Testis (tissue), 2 donors: ENCODE data around the gene MAML3.

Experiments used
- POLR2A ChIP-seq: fragments of 450-650 bp; IDR thresholded peaks from one replicate; pipeline ENCODE4 v1.6.1; 2017; ENCODE audit warnings: antibody characterized with exemption, mild to moderate bottlenecking, moderate library complexity
- TF ChIP-seq, protein P1 (sequence below), 3 experiments: fragments of 450-650 bp in 2 of 3; fragments of 200-600 bp in 1 of 3; sonication (generic) in 1 of 3; IDR thresholded peaks; one replicate each; pipeline ENCODE4 v1.5.1; 2016 to 2019; ENCODE audit warnings: antibody characterized with exemption in 3 of 3, mild to moderate bottlenecking in 2 of 3, moderate library complexity in 1 of 3

DNA sequence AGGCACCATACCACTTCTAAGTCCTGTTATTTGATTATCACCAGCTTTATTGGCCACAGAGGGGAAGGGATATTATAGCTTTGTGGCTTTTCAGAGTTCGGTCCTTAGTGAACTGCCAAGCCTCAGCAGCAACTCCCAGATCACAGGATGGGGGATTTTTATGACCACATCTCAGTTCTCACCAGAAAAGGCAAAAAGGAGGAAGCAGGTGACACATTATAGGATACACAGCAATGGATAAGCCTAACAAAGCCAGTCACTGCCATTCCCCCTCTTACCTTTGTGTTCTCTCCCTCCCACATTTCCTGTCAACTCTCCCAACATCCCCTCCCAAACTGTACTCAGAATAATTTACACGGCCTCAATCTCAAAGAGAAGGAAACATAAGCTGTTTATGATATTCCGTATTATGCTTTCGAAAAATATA lies 345.6 kb downstream of the MAML3 start:
- TF ChIP-seq, protein P1, sequence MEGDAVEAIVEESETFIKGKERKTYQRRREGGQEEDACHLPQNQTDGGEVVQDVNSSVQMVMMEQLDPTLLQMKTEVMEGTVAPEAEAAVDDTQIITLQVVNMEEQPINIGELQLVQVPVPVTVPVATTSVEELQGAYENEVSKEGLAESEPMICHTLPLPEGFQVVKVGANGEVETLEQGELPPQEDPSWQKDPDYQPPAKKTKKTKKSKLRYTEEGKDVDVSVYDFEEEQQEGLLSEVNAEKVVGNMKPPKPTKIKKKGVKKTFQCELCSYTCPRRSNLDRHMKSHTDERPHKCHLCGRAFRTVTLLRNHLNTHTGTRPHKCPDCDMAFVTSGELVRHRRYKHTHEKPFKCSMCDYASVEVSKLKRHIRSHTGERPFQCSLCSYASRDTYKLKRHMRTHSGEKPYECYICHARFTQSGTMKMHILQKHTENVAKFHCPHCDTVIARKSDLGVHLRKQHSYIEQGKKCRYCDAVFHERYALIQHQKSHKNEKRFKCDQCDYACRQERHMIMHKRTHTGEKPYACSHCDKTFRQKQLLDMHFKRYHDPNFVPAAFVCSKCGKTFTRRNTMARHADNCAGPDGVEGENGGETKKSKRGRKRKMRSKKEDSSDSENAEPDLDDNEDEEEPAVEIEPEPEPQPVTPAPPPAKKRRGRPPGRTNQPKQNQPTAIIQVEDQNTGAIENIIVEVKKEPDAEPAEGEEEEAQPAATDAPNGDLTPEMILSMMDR (IDR thresholded peaks at IDR 0.05) = no peak
- no peak for TF ChIP-seq POLR2A
